GM12878 (cell line): ENCODE data around the gene TGM5. TPM values are rescaled to one million over a fixed set of nuclear protein-coding genes. Genes with fewer than 3 reads are reported as not detected.

Experiments
- ATAC-seq: fragments of 200-7000 bp; cut with Tn5 transposase; 3 replicates; pipeline ENCODE4 v1.9.1; 2020; ENCODE audit warnings: mild to moderate bottlenecking, moderate library complexity
- BruUV-seq: library from RNA; stranded (reverse); fragments of 400-500 nt; replicated peaks from 2 replicates; lab custom pipeline; 2021; lab: Mats Ljungman, UMichigan
- CTCF ChIA-PET: fragments of 300-600 bp; sonication (Branson Sonifier 250); formaldehyde crosslinking; extraction: SDS; loops from one replicate; lab custom pipeline; 2021; ENCODE audit warnings: inconsistent platforms; lab: Yijun Ruan, JAX
- POLR2A ChIA-PET: fragments of 350-600 bp; formaldehyde crosslinking; extraction: SDS; loops from one replicate; lab custom pipeline; 2021; ENCODE audit warnings: inconsistent platforms; lab: Charles Lee
- RAD21 ChIA-PET: fragments of 300-600 bp; sonication (Branson Sonifier 250); formaldehyde crosslinking; loops from one replicate; lab custom pipeline; 2023; ENCODE audit warnings: antibody characterized with exemption; ENCODE audit not compliant: unreplicated experiment; lab: Charles Lee
- SMC1A ChIA-PET: fragments of 300-600 bp; sonication (Branson Sonifier 250); formaldehyde crosslinking; loops from one replicate; lab custom pipeline; 2023; ENCODE audit not compliant: unreplicated experiment, uncharacterized antibody; lab: Charles Lee
- DNase-seq: peaks from one replicate; pipeline ENCODE4 v3.0.0-alpha.2; 2011; ENCODE audit warnings: low read depth, low spot score
- FAIRE-seq: peaks from 3 replicates; lab custom pipeline; 2011; peaks lifted over from hg19 to GRCh38; lab: Jason Lieb, UNC
- H2AFZ ChIP-seq: 2 replicates; pipeline ENCODE4 v1.6.0; 2011; ENCODE audit warnings: low read depth, low read length, control low read depth; ENCODE audit not compliant: control insufficient read depth
- H3K27ac ChIP-seq: 2 replicates; pipeline ENCODE4 v1.5.1; 2011; ENCODE audit warnings: control low read depth; ENCODE audit not compliant: control insufficient read depth, insufficient read depth
- H3K27me3 ChIP-seq, 2 experiments: replicated peaks in 1 of 2; 2 replicates each; pipeline versions ENCODE4 v1.6.0 to v1.6.1; 2011; ENCODE audit warnings: low read length in 1 of 2; ENCODE audit not compliant: control insufficient read depth in 2 of 2, insufficient read depth in 2 of 2
- H3K36me3 ChIP-seq, 2 experiments: 2 replicates each; pipeline ENCODE4 v1.5.1; 2011; ENCODE audit warnings: low read length in 1 of 2; ENCODE audit not compliant: control insufficient read depth in 2 of 2, insufficient read depth in 2 of 2
- H3K4me1 ChIP-seq: 2 replicates; pipeline ENCODE4 v1.6.1; 2011; ENCODE audit warnings: mild to moderate bottlenecking, low read length, moderate library complexity, mixed read lengths; ENCODE audit not compliant: control insufficient read depth, insufficient read depth
- H3K4me2 ChIP-seq: 2 replicates; pipeline ENCODE4 v1.6.0; 2011; ENCODE audit warnings: control low read depth; ENCODE audit not compliant: control insufficient read depth, insufficient read depth
- H3K4me3 ChIP-seq: fragments of 200-600 bp; sonication (generic); 2 replicates; pipeline ENCODE4 v1.5.1; 2016
- H3K79me2 ChIP-seq: 2 replicates; pipeline ENCODE4 v1.6.0; 2011; ENCODE audit warnings: low read length; ENCODE audit not compliant: control insufficient read depth, insufficient read depth
- H3K9ac ChIP-seq: 2 replicates; pipeline ENCODE4 v1.8.0; 2011; ENCODE audit warnings: low read length, control low read depth, mixed read lengths; ENCODE audit not compliant: control insufficient read depth, insufficient read depth
- H3K9me3 ChIP-seq: replicated peaks from 3 replicates; pipeline ENCODE4 v1.5.1; 2011; ENCODE audit warnings: mild to moderate bottlenecking, low read length; ENCODE audit not compliant: control insufficient read depth, insufficient read depth
- H4K20me1 ChIP-seq: 2 replicates; pipeline ENCODE4 v1.6.0; 2011; ENCODE audit not compliant: control insufficient read depth, insufficient read depth
- ELK1 ChIP-seq: IDR thresholded peaks from 2 replicates; pipeline ENCODE4 v1.6.1; 2012; ENCODE audit warnings: low read depth, low read length, improper control_type of control experiment
- GATAD2B ChIP-seq: fragments of 450-650 bp; conservative IDR thresholded peaks from 2 replicates; pipeline ENCODE4 v1.6.1; 2017; ENCODE audit warnings: low read depth, mild to moderate bottlenecking, moderate library complexity
- IRF4 ChIP-seq: IDR thresholded peaks from 2 replicates; pipeline ENCODE4 v1.6.1; 2011; ENCODE audit warnings: low read depth, low read length
- LARP7 ChIP-seq: fragments of 450-650 bp; IDR thresholded peaks from 2 replicates; pipeline ENCODE4 v1.6.1; 2017; ENCODE audit warnings: mild to moderate bottlenecking
- POLR2AphosphoS2 ChIP-seq: IDR thresholded peaks from 2 replicates; pipeline ENCODE4 v1.6.1; 2011; ENCODE audit warnings: low read depth, mild to moderate bottlenecking, low read length, improper control_type of control experiment, moderate library complexity
- POLR2AphosphoS5 ChIP-seq: IDR thresholded peaks from 2 replicates; pipeline ENCODE4 v1.6.1; 2011; ENCODE audit warnings: mild to moderate bottlenecking, low read length, inconsistent platforms
- RCOR1 ChIP-seq: conservative IDR thresholded peaks from 2 replicates; pipeline ENCODE4 v1.6.1; 2012; ENCODE audit warnings: low read depth, low read length, improper control_type of control experiment
- ZBTB40 ChIP-seq: fragments of 450-650 bp; IDR thresholded peaks from 2 replicates; pipeline ENCODE4 v1.6.1; 2016; ENCODE audit warnings: mild to moderate bottlenecking, moderate library complexity, borderline replicate concordance
- WGBS: methylation state at CpG from one replicate; pipeline ENCODE4 v1.1.6; 2016; ENCODE audit warnings: low lambda C conversion rate; ENCODE audit not compliant: insufficient replicate concordance, insufficient coverage; ENCODE audit errors: missing lambda C conversion rate; 5-methylcytosine and 5-hydroxymethylcytosine counted together
- in situ Hi-C: fragments of 300-500 bp; cut with MboI; formaldehyde crosslinking; loops from 9 replicates; pipeline ENCODE4 v1.14.3; 2018; ENCODE audit warnings: mixed read lengths
- intact Hi-C: fragments of 100-400 bp; cut with micrococcal nuclease; formaldehyde crosslinking; loops from one replicate; pipeline ENCODE4 v1.14.2; 2022; ENCODE audit not compliant: unreplicated experiment
- polyA plus RNA-seq, 11 experiments: library from polyadenylated mRNA; depleted of rRNA in 4 of 11; unstranded in 6 of 11; stranded (reverse) in 5 of 11; fragments of >200 nt; fragmentation: Nextera tagmentation in 4 of 11; fragmentation: Illumina TruSeq in 1 of 11; extraction: Ambion mirVana in 4 of 11; extraction: Trizol in 1 of 11; gene quantifications; 1 replicate in 1 of 11; 2 replicates in 10 of 11; pipeline versions ENCODE4 v1.2.1 to v1.2.3, GENCODE V29; 2011 to 2016; ENCODE audit warnings: inconsistent platforms in 2 of 11, missing spikeins in 2 of 11, low read depth in 1 of 11
- total RNA-seq, 4 experiments: library from RNA; depleted of rRNA in 3 of 4; stranded (reverse); fragments of >200 nt in 3 of 4; fragmentation: Illumina TruSeq in 1 of 4; extraction: Trizol in 1 of 4; gene quantifications; 2 replicates each; pipeline versions ENCODE4 v1.2.1 to v1.2.3, GENCODE V29; 2013 to 2021

Gene TGM5
- total and polyA plus RNA-seq, 10 of the 15 experiments (the other 5 are each of a cell fraction or from before 2014, with no cell fraction given): 4.4 to 27.1 (median 5.6) TPM

DNA sequence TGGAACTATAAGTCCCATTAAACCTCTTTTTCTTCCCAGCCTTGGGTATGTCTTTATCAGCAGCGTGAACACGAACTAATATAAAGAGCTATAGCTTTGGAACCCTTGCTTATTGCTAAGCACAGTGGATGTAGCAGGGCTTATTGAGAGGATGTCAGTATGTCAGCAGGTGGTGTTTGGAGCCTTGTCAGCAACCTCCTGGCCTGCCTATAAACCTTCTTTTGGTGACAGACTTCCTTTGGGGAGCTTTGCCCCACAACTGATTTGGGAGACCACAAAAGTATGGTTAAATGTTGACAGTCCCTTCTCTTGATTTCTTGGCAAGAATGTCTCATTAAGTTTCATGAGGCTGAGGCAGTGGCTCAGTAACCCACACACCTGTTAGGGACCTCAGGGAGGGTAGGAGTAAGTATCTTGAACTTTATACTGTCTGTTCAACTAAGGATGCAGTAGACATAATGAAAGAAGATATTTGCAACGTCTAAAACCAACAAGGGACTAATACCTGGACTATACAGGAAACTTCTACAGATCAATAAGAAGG is 66.7 kb downstream of the TGM5 start:
- POLR2A ChIA-PET: interaction anchor here (0.6 kb wide), 1 partner anchor 441 kb away, joined by 3 read pairs; no protein-coding TSS in a partner anchor
- CTCF ChIA-PET: interaction anchor here (1.8 kb wide), 1 partner anchor 11 kb away, joined by 5 read pairs; no protein-coding TSS in a partner anchor
- Histone ChIP-seq H2AFZ (no peak overlapping the region), H3K4me3 (no peak overlapping the region), H3K4me2 (no peak overlapping the region), H3K27ac (no peak overlapping the region), H3K36me3 (peaks cover 0 to 8% of the 10 kb centered on the region in 2 experiments; a peak in 1 of 4 replicates)
- DNase-seq (no peak), ATAC-seq (no peak), FAIRE-seq (no peak)
- WGBS: 91% methylated on average over 3 of the region's 3 CpGs
- intact Hi-C loops: no loop called here
- TF ChIP-seq GATAD2B (no peak), IRF4 (no peak)
- TF ChIP-seq, all 136 proteins: peak for 0
- BruUV-seq: no TSS peak
- Histone ChIP-seq H3K27me3 (no peaks in the 10 kb centered on the region; a peak in 1 of 4 replicates), H3K79me2 (no peaks in the 10 kb centered on the region), H3K9me3 (no peaks in the 10 kb centered on the region; the same call in 2 of the 3 replicates), H3K9ac (no peak overlapping the region), H4K20me1 (no peaks in the 10 kb centered on the region), H3K4me1 (no peaks in the 10 kb centered on the region)
- ChIA-PET RAD21 (interaction anchor here (1.1 to 1.6 kb wide), 2 partner anchors 14 to 29 kb away, joined by 3 to 5 read pairs; no protein-coding TSS in a partner anchor), SMC1A (no interaction called here)
- in situ Hi-C loops: no loop called here

DNA sequence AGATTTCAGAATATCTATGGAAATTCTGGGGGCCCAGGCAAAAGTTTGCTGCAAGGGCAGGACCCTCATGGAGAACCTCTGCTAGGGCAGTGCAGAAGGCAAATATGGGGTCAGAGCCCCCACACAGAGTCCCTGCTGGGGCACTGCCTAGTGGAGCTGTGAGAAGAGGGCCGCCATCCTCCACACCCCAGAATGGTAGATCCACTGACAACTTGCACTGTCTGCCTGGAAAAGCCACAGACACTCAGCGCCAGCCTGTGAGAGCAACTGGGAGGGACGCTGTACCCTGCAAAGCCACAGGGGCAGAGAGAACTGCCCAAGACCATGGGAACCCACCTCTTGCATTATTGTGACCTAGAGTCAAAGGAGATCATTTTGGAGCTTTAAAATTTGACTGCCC is 67.7 kb downstream of the TGM5 start:
- no peaks in the 10 kb centered on the region for H4K20me1 ChIP-seq
- FAIRE-seq: no peak
- no peak for DNase-seq
- H3K4me3 ChIP-seq: no peak overlapping the region
- H3K79me2 ChIP-seq: no peaks in the 10 kb centered on the region
- in situ Hi-C loops: no loop called here
- H3K36me3 ChIP-seq: peaks cover 0 to 13% of the 10 kb centered on the region in 2 experiments; a peak in 1 of 4 replicates
- no peak overlapping the region for H3K4me2 ChIP-seq
- H3K27me3 ChIP-seq: no peaks in the 10 kb centered on the region; a peak in 1 of 4 replicates
- no peak overlapping the region for H3K27ac ChIP-seq
- H3K9me3 ChIP-seq: no peaks in the 10 kb centered on the region; the same call in 2 of the 3 replicates
- ChIA-PET SMC1A (no interaction called here), RAD21 (no interaction called here), POLR2A (no interaction called here), CTCF (interaction anchor here (1.8 kb wide), 1 partner anchor 12 kb away, joined by 5 read pairs; no protein-coding TSS in a partner anchor)
- ATAC-seq: no peak
- no peak overlapping the region for H3K9ac ChIP-seq
- 95% methylated on average over 3 of the region's 3 CpGs for WGBS
- H3K4me1 ChIP-seq: no peaks in the 10 kb centered on the region
- intact Hi-C loops: no loop called here
- H2AFZ ChIP-seq: no peak overlapping the region
- BruUV-seq: no TSS peak
- TF ChIP-seq IRF4 (no peak), ELK1 (no peak), LARP7 (no peak), POLR2AphosphoS5 (no peak), POLR2AphosphoS2 (no peak), RCOR1 (no peak), ZBTB40 (no peak)
